Islet of Langerhans (tissue), 1 donor: Measurements from ENCODE around the gene PNLDC1.
"Not testable (repeated sequence)": the region's sequence is repeated elsewhere in the genome, so short reads cannot be mapped to it uniquely, and the experiment has no call there.

ENCODE experiments used
- FAIRE-seq: peaks from one replicate; lab custom pipeline; 2011; peaks lifted over from hg19 to GRCh38; lab: Jason Lieb, UNC

PNLDC1 gene

GRCh38 chr6:159788276-159788675 is 11.8 kb upstream of the PNLDC1 start:
- no peak for FAIRE-seq

- no peak for FAIRE-seq
These were observed 11.2 kb upstream of the PNLDC1 start for GRCh38 chr6:159788753-159789376.

- peak; percentile 76 for FAIRE-seq
These were observed 10.5 kb upstream of the PNLDC1 start, which contains the start of gene TCP1 for GRCh38 chr6:159789377-159790148. Gene TCP1, minus strand, starts transcription at chr6:159789602. Its CDS starts 134 bp downstream, at chr6:159789468.

- FAIRE-seq = peak; percentile 33
These were observed 9.7 kb upstream of the PNLDC1 start, which contains the start of gene MRPL18 for GRCh38 chr6:159790149-159790955. Gene MRPL18, plus strand, starts transcription at chr6:159790467. Its CDS starts 121 bp downstream, at chr6:159790588.

GRCh38 chr6:159790956-159791598 is 9.0 kb upstream of the PNLDC1 start:
- no peak for FAIRE-seq

GRCh38 chr6:159794976-159795375 is 5.1 kb upstream of the PNLDC1 start:
- not testable (repeated sequence) for FAIRE-seq

- no peak for FAIRE-seq
These were observed 2.5 kb upstream of the PNLDC1 start for GRCh38 chr6:159797554-159797953.

- no peak for FAIRE-seq
These were observed 1.9 kb downstream of the PNLDC1 start for GRCh38 chr6:159801935-159802334.

GRCh38 chr6:159804504-159804903 is 4.4 kb downstream of the PNLDC1 start:
- FAIRE-seq = no peak

GRCh38 chr6:159805440-159806020 is 5.5 kb downstream of the PNLDC1 start:
- FAIRE-seq = no peak

- no peak for FAIRE-seq
These were observed 6.0 kb downstream of the PNLDC1 start for GRCh38 chr6:159806021-159806458.

GRCh38 chr6:159807150-159807858 is 7.2 kb downstream of the PNLDC1 start:
- FAIRE-seq = no peak

- no peak for FAIRE-seq
These were observed 8.6 kb downstream of the PNLDC1 start for GRCh38 chr6:159808647-159809046.

- FAIRE-seq = no peak
These were observed 9.1 kb downstream of the PNLDC1 start for GRCh38 chr6:159809149-159809548.

GRCh38 chr6:159813781-159814180 is 13.7 kb downstream of the PNLDC1 start:
- no peak for FAIRE-seq

GRCh38 chr6:159815410-159815809 is 15.3 kb downstream of the PNLDC1 start:
- no peak for FAIRE-seq

GRCh38 chr6:159816775-159817174 is 16.7 kb downstream of the PNLDC1 start:
- FAIRE-seq = not testable (repeated sequence)

- FAIRE-seq = no peak
These were observed 18.1 kb downstream of the PNLDC1 start for GRCh38 chr6:159817951-159818739.

- no peak for FAIRE-seq
These were observed 19.0 kb downstream of the PNLDC1 start for GRCh38 chr6:159819098-159819497.

- FAIRE-seq = no peak
These were observed 20.0 kb downstream of the PNLDC1 start for GRCh38 chr6:159819932-159820640.
